GM12878 (cell line): ENCODE data around the gene NSD2. TPM values are rescaled to one million over a fixed set of nuclear protein-coding genes. Genes with fewer than 3 reads are reported as not detected.

ENCODE experiments used
- ATAC-seq: fragments of 200-7000 bp; cut with Tn5 transposase; 3 replicates; pipeline ENCODE4 v1.9.1; 2020; ENCODE audit warnings: mild to moderate bottlenecking, moderate library complexity
- BruUV-seq: library from RNA; stranded (reverse); fragments of 400-500 nt; replicated peaks from 2 replicates; lab custom pipeline; 2021; lab: Mats Ljungman, UMichigan
- CTCF ChIA-PET: fragments of 300-600 bp; sonication (Branson Sonifier 250); formaldehyde crosslinking; extraction: SDS; loops from one replicate; lab custom pipeline; 2021; ENCODE audit warnings: inconsistent platforms; lab: Yijun Ruan, JAX
- POLR2A ChIA-PET: fragments of 350-600 bp; formaldehyde crosslinking; extraction: SDS; loops from one replicate; lab custom pipeline; 2021; ENCODE audit warnings: inconsistent platforms; lab: Charles Lee
- RAD21 ChIA-PET: fragments of 300-600 bp; sonication (Branson Sonifier 250); formaldehyde crosslinking; loops from one replicate; lab custom pipeline; 2023; ENCODE audit warnings: antibody characterized with exemption; ENCODE audit not compliant: unreplicated experiment; lab: Charles Lee
- SMC1A ChIA-PET: fragments of 300-600 bp; sonication (Branson Sonifier 250); formaldehyde crosslinking; loops from one replicate; lab custom pipeline; 2023; ENCODE audit not compliant: unreplicated experiment, uncharacterized antibody; lab: Charles Lee
- DNase-seq: peaks from one replicate; pipeline ENCODE4 v3.0.0-alpha.2; 2011; ENCODE audit warnings: low read depth, low spot score
- FAIRE-seq: peaks from 3 replicates; lab custom pipeline; 2011; peaks lifted over from hg19 to GRCh38; lab: Jason Lieb, UNC
- H2AFZ ChIP-seq: 2 replicates; pipeline ENCODE4 v1.6.0; 2011; ENCODE audit warnings: low read depth, low read length, control low read depth; ENCODE audit not compliant: control insufficient read depth
- H3K27ac ChIP-seq: 2 replicates; pipeline ENCODE4 v1.5.1; 2011; ENCODE audit warnings: control low read depth; ENCODE audit not compliant: control insufficient read depth, insufficient read depth
- H3K27me3 ChIP-seq, 2 experiments: replicated peaks in 1 of 2; 2 replicates each; pipeline versions ENCODE4 v1.6.0 to v1.6.1; 2011; ENCODE audit warnings: low read length in 1 of 2; ENCODE audit not compliant: control insufficient read depth in 2 of 2, insufficient read depth in 2 of 2
- H3K36me3 ChIP-seq, 2 experiments: 2 replicates each; pipeline ENCODE4 v1.5.1; 2011; ENCODE audit warnings: low read length in 1 of 2; ENCODE audit not compliant: control insufficient read depth in 2 of 2, insufficient read depth in 2 of 2
- H3K4me1 ChIP-seq: 2 replicates; pipeline ENCODE4 v1.6.1; 2011; ENCODE audit warnings: mild to moderate bottlenecking, low read length, moderate library complexity, mixed read lengths; ENCODE audit not compliant: control insufficient read depth, insufficient read depth
- H3K4me2 ChIP-seq: 2 replicates; pipeline ENCODE4 v1.6.0; 2011; ENCODE audit warnings: control low read depth; ENCODE audit not compliant: control insufficient read depth, insufficient read depth
- H3K4me3 ChIP-seq: fragments of 200-600 bp; sonication (generic); 2 replicates; pipeline ENCODE4 v1.5.1; 2016
- H3K79me2 ChIP-seq: 2 replicates; pipeline ENCODE4 v1.6.0; 2011; ENCODE audit warnings: low read length; ENCODE audit not compliant: control insufficient read depth, insufficient read depth
- H3K9ac ChIP-seq: 2 replicates; pipeline ENCODE4 v1.8.0; 2011; ENCODE audit warnings: low read length, control low read depth, mixed read lengths; ENCODE audit not compliant: control insufficient read depth, insufficient read depth
- H3K9me3 ChIP-seq: replicated peaks from 3 replicates; pipeline ENCODE4 v1.5.1; 2011; ENCODE audit warnings: mild to moderate bottlenecking, low read length; ENCODE audit not compliant: control insufficient read depth, insufficient read depth
- H4K20me1 ChIP-seq: 2 replicates; pipeline ENCODE4 v1.6.0; 2011; ENCODE audit not compliant: control insufficient read depth, insufficient read depth
- NRF1 ChIP-seq: conservative IDR thresholded peaks from 2 replicates; pipeline ENCODE4 v1.6.1; 2011; ENCODE audit warnings: mild to moderate bottlenecking, low read depth, low read length, improper control_type of control experiment
- POLR2AphosphoS5 ChIP-seq: IDR thresholded peaks from 2 replicates; pipeline ENCODE4 v1.6.1; 2011; ENCODE audit warnings: mild to moderate bottlenecking, low read length, inconsistent platforms
- SUPT20H ChIP-seq: IDR thresholded peaks from 2 replicates; pipeline ENCODE4 v1.6.1; 2011; ENCODE audit warnings: low read depth, mild to moderate bottlenecking, low read length, moderate library complexity, borderline replicate concordance; ENCODE audit not compliant: control insufficient read depth
- YY1 ChIP-seq: IDR thresholded peaks from 2 replicates; pipeline ENCODE4 v1.6.1; 2011; ENCODE audit warnings: low read depth, mild to moderate bottlenecking, low read length
- WGBS: methylation state at CpG from one replicate; pipeline ENCODE4 v1.1.6; 2016; ENCODE audit warnings: low lambda C conversion rate; ENCODE audit not compliant: insufficient replicate concordance, insufficient coverage; ENCODE audit errors: missing lambda C conversion rate; 5-methylcytosine and 5-hydroxymethylcytosine counted together
- in situ Hi-C: fragments of 300-500 bp; cut with MboI; formaldehyde crosslinking; loops from 9 replicates; pipeline ENCODE4 v1.14.3; 2018; ENCODE audit warnings: mixed read lengths
- intact Hi-C: fragments of 100-400 bp; cut with micrococcal nuclease; formaldehyde crosslinking; loops from one replicate; pipeline ENCODE4 v1.14.2; 2022; ENCODE audit not compliant: unreplicated experiment
- polyA plus RNA-seq, 11 experiments: library from polyadenylated mRNA; depleted of rRNA in 4 of 11; unstranded in 6 of 11; stranded (reverse) in 5 of 11; fragments of >200 nt; fragmentation: Nextera tagmentation in 4 of 11; fragmentation: Illumina TruSeq in 1 of 11; extraction: Ambion mirVana in 4 of 11; extraction: Trizol in 1 of 11; gene quantifications; 1 replicate in 1 of 11; 2 replicates in 10 of 11; pipeline versions ENCODE4 v1.2.1 to v1.2.3, GENCODE V29; 2011 to 2016; ENCODE audit warnings: inconsistent platforms in 2 of 11, missing spikeins in 2 of 11, low read depth in 1 of 11
- total RNA-seq, 4 experiments: library from RNA; depleted of rRNA in 3 of 4; stranded (reverse); fragments of >200 nt in 3 of 4; fragmentation: Illumina TruSeq in 1 of 4; extraction: Trizol in 1 of 4; gene quantifications; 2 replicates each; pipeline versions ENCODE4 v1.2.1 to v1.2.3, GENCODE V29; 2013 to 2021

NSD2 gene
- total and polyA plus RNA-seq, 10 of the 15 experiments (the other 5 are each of a cell fraction or from before 2014, with no cell fraction given) = 8.6 to 139 (median 67.2) TPM

DNA sequence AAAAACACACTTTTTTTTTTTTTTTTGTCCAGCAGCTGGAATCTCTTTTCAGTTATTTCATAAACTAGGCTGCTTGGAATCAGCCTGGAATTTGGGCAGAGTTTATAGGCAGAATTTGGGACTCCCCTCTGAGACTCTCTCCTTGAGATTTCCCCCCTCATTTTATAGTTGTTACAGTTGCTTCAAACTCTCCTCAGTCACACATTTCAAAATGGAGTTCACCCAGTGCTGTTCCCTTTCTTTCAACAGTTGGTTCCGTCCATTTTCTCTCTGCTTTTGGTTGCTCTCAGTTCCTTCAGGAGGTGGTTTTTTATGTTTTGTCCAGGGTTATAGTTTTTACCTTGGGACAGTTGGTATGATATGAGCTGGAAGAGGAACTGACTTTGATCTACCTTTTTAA, 27.5 kb downstream of the NSD2 start:
- Histone ChIP-seq H3K27ac (no peak overlapping the region; the same call in 1 of the 2 replicates), H3K79me2 (peaks cover 76% of the 10 kb centered on the region), H4K20me1 (peaks cover 8% of the 10 kb centered on the region; the same call in 1 of the 2 replicates), H2AFZ (0 out of 2 replicates have a peak overlapping the region, but pooled peaks have one; percentile 29), H3K27me3 (no peaks in the 10 kb centered on the region), H3K4me3 (no peak overlapping the region), H3K9me3 (no peaks in the 10 kb centered on the region), H3K4me1 (peaks cover 6% of the 10 kb centered on the region), H3K36me3 (peaks cover 22 to 33% of the 10 kb centered on the region in 2 experiments), H3K4me2 (0 out of 2 replicates have a peak overlapping the region, but pooled peaks have one; percentile 47), H3K9ac (no peak overlapping the region)
- ChIA-PET SMC1A (interaction anchor here (0.6 to 4.0 kb wide), 17 partner anchors 9 to 168 kb away, joined by 3 to 25 read pairs (median 6); no protein-coding TSS in a partner anchor), RAD21 (interaction anchor here (1.1 to 2.4 kb wide), 10 partner anchors 12 to 205 kb away, joined by 3 to 16 read pairs (median 5); partner anchors contain the start of gene LETM1), POLR2A (interaction anchor here (0.6 kb wide), 1 partner anchor 40 kb away, joined by 4 read pairs; no protein-coding TSS in a partner anchor), CTCF (interaction anchor here (1.2 to 4.5 kb wide), 21 partner anchors 10 to 178 kb away, joined by 3 to 38 read pairs (median 11); partner anchors contain the start of gene TMEM129)
- no peak for FAIRE-seq
- BruUV-seq = no TSS peak
- intact Hi-C loops (loop anchor here (1.0 to 5.0 kb wide), 4 partner anchors 26 to 150 kb away; no protein-coding TSS in a partner anchor), in situ Hi-C loops (no loop called here)
- peak; percentile 29 for ATAC-seq
- no peak for DNase-seq
- 13% methylated on average over 1 of the region's 1 CpG for WGBS
- no peak for TF ChIP-seq SUPT20H
- no peak for TF ChIP-seq POLR2AphosphoS5
- peak; percentile 51; the same call in 1 of the 2 replicates for TF ChIP-seq YY1
- TF ChIP-seq NRF1 = no peak
